CD4-positive, alpha-beta T cell treated with Interleukin-2 at 100 ng/mL for 4 hours (primary cell): ENCODE results near the gene SYNGR1.
"Not testable (repeated sequence)": the region's sequence is repeated elsewhere in the genome, so short reads cannot be mapped to it uniquely, and the experiment has no call there.

Source experiments
- DNase-seq: peaks from one replicate; pipeline ENCODE4 v3.0.0-alpha.2; 2020; ENCODE audit warnings: low spot score

SYNGR1 gene

GRCh38 chr22:39351689-39352214, 2.0 kb downstream of the SYNGR1 start:
- no peak for DNase-seq

- no peak for DNase-seq
Measured at GRCh38 chr22:39352306-39352891, 2.6 kb downstream of the SYNGR1 start.

- DNase-seq, result peak; percentile 7
Measured at GRCh38 chr22:39353346-39353745, 3.6 kb downstream of the SYNGR1 start.

GRCh38 chr22:39355080-39355479, 5.3 kb downstream of the SYNGR1 start:
- no peak for DNase-seq

- not testable (repeated sequence) for DNase-seq
Measured at GRCh38 chr22:39355805-39356204, 6.0 kb downstream of the SYNGR1 start.

- no peak for DNase-seq
Measured at GRCh38 chr22:39356464-39356863, 6.7 kb downstream of the SYNGR1 start.

- not testable (repeated sequence) for DNase-seq
Measured at GRCh38 chr22:39357110-39358108, 7.6 kb downstream of the SYNGR1 start.

- not testable (repeated sequence) for DNase-seq
Measured at GRCh38 chr22:39358197-39358596, 8.4 kb downstream of the SYNGR1 start.

GRCh38 chr22:39359659-39360195, 9.9 kb downstream of the SYNGR1 start:
- DNase-seq, result no peak

- DNase-seq, result no peak
Measured at GRCh38 chr22:39360242-39360641, 10.5 kb downstream of the SYNGR1 start.

GRCh38 chr22:39360674-39361413, 11.1 kb downstream of the SYNGR1 start:
- DNase-seq, result no peak

- no peak for DNase-seq
Measured at GRCh38 chr22:39361496-39361895, 11.7 kb downstream of the SYNGR1 start.

GRCh38 chr22:39362271-39362670, 12.5 kb downstream of the SYNGR1 start:
- no peak for DNase-seq

GRCh38 chr22:39362932-39363331, 13.1 kb downstream of the SYNGR1 start:
- no peak for DNase-seq

GRCh38 chr22:39363751-39364515, 14.1 kb downstream of the SYNGR1 start:
- DNase-seq, result no peak

- no peak for DNase-seq
Measured at GRCh38 chr22:39364714-39365491, 15.1 kb downstream of the SYNGR1 start.

GRCh38 chr22:39365492-39365780, 15.6 kb downstream of the SYNGR1 start:
- no peak for DNase-seq

GRCh38 chr22:39367035-39367434, 17.2 kb downstream of the SYNGR1 start:
- no peak for DNase-seq

GRCh38 chr22:39368461-39368911, 18.7 kb downstream of the SYNGR1 start:
- DNase-seq, result no peak

GRCh38 chr22:39369186-39369585, 19.4 kb downstream of the SYNGR1 start:
- DNase-seq, result no peak

- DNase-seq, result no peak
Measured at GRCh38 chr22:39369586-39369985, 19.8 kb downstream of the SYNGR1 start.
